SK-N-MC (cell line): Measurements from ENCODE around the gene PRMT9.

Source experiments
- EZH2 ChIP-seq: fragments of 200-600 bp; sonication (generic); IDR thresholded peaks from one replicate; pipeline ENCODE4 v1.6.1; 2017; ENCODE audit warnings: antibody characterized with exemption
- POLR2AphosphoS5 ChIP-seq: IDR thresholded peaks from 2 replicates; pipeline ENCODE4 v1.6.1; 2012; ENCODE audit warnings: mild to moderate bottlenecking, low read depth, low read length, borderline replicate concordance

GRCh38 chr4:147643616-147644015 is 40.3 kb downstream of the PRMT9 start:
- no peak for TF ChIP-seq POLR2AphosphoS5
- no peak for TF ChIP-seq EZH2
